ENCODE measurements around the gene AATK. TPM values are rescaled to one million over a fixed set of nuclear protein-coding genes. Genes with fewer than 3 reads are reported as not detected.

AATK gene
- total and polyA plus RNA-seq, 2 of the 13 experiments (the other 11 are each of a cell fraction or from before 2014, with no cell fraction given) = 2.9 to 8.4 TPM

DNA sequence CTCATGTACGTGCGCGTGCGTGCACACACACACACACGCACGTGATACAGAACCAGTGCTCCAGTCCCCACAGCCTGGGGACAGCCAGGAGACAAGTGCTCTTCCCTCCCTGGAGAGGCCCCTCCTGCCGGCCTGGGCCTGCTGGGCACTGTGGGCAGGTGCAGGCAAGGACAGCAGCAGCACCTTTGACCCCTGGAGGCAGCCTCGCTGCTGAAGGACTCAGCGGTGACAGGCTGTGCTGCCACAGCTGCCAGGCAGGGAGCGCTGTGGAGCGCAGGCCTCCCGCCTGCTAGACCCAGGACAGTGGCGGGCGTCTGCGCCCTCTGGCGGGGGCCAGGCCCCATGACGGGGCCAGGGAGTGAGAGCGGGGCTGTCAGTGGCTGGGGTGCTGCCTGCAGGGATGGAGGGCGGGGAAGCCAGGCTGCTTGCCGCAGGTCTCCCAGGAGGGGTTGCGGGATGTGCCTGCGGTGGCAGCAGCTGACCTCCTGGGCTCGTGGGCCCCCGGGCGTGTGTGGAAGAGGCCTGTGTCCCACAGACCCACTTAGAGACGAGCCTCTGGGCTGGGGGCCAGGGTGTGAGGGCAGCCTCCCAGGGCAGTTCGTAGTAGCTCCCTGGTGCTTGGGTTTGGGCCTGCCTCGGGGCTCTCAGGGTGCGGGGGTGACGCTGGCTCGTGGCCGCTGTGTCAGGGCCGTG is 64.3 kb downstream of the AATK start (continued):
- no peak for TF ChIP-seq HNF1A (IDR thresholded peaks at IDR 0.05; ENCODE audit: low read depth)
- TF ChIP-seq HNF1A (CRISPR knock-in tag; IDR thresholded peaks at IDR 0.05; ENCODE audit: borderline replicate concordance) = peak; percentile 68; the same call in 1 of the 2 replicates
- TF ChIP-seq, protein P1, sequence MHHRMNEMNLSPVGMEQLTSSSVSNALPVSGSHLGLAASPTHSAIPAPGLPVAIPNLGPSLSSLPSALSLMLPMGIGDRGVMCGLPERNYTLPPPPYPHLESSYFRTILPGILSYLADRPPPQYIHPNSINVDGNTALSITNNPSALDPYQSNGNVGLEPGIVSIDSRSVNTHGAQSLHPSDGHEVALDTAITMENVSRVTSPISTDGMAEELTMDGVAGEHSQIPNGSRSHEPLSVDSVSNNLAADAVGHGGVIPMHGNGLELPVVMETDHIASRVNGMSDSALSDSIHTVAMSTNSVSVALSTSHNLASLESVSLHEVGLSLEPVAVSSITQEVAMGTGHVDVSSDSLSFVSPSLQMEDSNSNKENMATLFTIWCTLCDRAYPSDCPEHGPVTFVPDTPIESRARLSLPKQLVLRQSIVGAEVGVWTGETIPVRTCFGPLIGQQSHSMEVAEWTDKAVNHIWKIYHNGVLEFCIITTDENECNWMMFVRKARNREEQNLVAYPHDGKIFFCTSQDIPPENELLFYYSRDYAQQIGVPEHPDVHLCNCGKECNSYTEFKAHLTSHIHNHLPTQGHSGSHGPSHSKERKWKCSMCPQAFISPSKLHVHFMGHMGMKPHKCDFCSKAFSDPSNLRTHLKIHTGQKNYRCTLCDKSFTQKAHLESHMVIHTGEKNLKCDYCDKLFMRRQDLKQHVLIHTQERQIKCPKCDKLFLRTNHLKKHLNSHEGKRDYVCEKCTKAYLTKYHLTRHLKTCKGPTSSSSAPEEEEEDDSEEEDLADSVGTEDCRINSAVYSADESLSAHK (CRISPR knock-in tag; IDR thresholded peaks at IDR 0.05; ENCODE audit: borderline replicate concordance) = no peak
- TF ChIP-seq ZNF451 (CRISPR knock-in tag; IDR thresholded peaks at IDR 0.05) = peak; percentile 90
- TF ChIP-seq SP5 (CRISPR knock-in tag; IDR thresholded peaks at IDR 0.05; ENCODE audit: borderline replicate concordance, low read depth) = peak; percentile 74
- TF ChIP-seq RELA (CRISPR knock-in tag; IDR thresholded peaks at IDR 0.05) = peak; percentile 93
- peak; percentile 99 for TF ChIP-seq ZNF687 (CRISPR knock-in tag; IDR thresholded peaks at IDR 0.05)
- TF ChIP-seq, protein P2, sequence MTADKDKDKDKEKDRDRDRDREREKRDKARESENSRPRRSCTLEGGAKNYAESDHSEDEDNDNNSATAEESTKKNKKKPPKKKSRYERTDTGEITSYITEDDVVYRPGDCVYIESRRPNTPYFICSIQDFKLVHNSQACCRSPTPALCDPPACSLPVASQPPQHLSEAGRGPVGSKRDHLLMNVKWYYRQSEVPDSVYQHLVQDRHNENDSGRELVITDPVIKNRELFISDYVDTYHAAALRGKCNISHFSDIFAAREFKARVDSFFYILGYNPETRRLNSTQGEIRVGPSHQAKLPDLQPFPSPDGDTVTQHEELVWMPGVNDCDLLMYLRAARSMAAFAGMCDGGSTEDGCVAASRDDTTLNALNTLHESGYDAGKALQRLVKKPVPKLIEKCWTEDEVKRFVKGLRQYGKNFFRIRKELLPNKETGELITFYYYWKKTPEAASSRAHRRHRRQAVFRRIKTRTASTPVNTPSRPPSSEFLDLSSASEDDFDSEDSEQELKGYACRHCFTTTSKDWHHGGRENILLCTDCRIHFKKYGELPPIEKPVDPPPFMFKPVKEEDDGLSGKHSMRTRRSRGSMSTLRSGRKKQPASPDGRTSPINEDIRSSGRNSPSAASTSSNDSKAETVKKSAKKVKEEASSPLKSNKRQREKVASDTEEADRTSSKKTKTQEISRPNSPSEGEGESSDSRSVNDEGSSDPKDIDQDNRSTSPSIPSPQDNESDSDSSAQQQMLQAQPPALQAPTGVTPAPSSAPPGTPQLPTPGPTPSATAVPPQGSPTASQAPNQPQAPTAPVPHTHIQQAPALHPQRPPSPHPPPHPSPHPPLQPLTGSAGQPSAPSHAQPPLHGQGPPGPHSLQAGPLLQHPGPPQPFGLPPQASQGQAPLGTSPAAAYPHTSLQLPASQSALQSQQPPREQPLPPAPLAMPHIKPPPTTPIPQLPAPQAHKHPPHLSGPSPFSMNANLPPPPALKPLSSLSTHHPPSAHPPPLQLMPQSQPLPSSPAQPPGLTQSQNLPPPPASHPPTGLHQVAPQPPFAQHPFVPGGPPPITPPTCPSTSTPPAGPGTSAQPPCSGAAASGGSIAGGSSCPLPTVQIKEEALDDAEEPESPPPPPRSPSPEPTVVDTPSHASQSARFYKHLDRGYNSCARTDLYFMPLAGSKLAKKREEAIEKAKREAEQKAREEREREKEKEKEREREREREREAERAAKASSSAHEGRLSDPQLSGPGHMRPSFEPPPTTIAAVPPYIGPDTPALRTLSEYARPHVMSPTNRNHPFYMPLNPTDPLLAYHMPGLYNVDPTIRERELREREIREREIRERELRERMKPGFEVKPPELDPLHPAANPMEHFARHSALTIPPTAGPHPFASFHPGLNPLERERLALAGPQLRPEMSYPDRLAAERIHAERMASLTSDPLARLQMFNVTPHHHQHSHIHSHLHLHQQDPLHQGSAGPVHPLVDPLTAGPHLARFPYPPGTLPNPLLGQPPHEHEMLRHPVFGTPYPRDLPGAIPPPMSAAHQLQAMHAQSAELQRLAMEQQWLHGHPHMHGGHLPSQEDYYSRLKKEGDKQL (CRISPR knock-in tag; IDR thresholded peaks at IDR 0.05; ENCODE audit: low read depth) = peak; percentile 36; the same call in 1 of the 2 replicates
- peak; percentile 79; the same call in 1 of the 2 replicates for TF ChIP-seq GLI4 (CRISPR knock-in tag; IDR thresholded peaks at IDR 0.05; ENCODE audit: borderline replicate concordance)
- TF ChIP-seq MXD4 (CRISPR knock-in tag; IDR thresholded peaks at IDR 0.05) = peak; percentile 89
- TF ChIP-seq CEBPB (IDR thresholded peaks at IDR 0.05; ENCODE audit: borderline replicate concordance, low read depth, low read length) = no peak
- TF ChIP-seq ZNF552 (CRISPR knock-in tag; IDR thresholded peaks at IDR 0.05; ENCODE audit: borderline replicate concordance) = no peak

Measured in HepG2 (cell line).